IMR-90 (cell line): Measurements from ENCODE around the gene ARF3. TPM values are rescaled to one million over a fixed set of nuclear protein-coding genes. Genes with fewer than 3 reads are reported as not detected.

Experiments
- ATAC-seq: fragments of 200-7000 bp; cut with Tn5 transposase; 2 replicates; pipeline ENCODE4 v1.9.1; 2020; ENCODE audit warnings: low read depth, mild to moderate bottlenecking, moderate library complexity
- BruUV-seq: library from RNA; stranded (reverse); fragments of 400-500 nt; replicated peaks from 2 replicates; lab custom pipeline; 2021; lab: Mats Ljungman, UMichigan
- CTCF ChIA-PET: fragments of 300-600 bp; formaldehyde crosslinking; extraction: SDS; loops from one replicate; lab custom pipeline; 2021; ENCODE audit warnings: antibody characterized with exemption; lab: Yijun Ruan, JAX
- POLR2A ChIA-PET: fragments of 300-600 bp; sonication (Branson Sonifier 250); formaldehyde crosslinking; loops from one replicate; lab custom pipeline; 2022; ENCODE audit warnings: antibody characterized with exemption; ENCODE audit not compliant: unreplicated experiment; lab: Charles Lee
- DNase-seq: peaks from one replicate; pipeline ENCODE4 v3.0.0; 2013
- H2AFZ ChIP-seq: replicated peaks from 2 replicates; pipeline ENCODE3; 2013; ENCODE audit warnings: low read length, mild to moderate bottlenecking; ENCODE audit not compliant: poor library complexity
- H2AK5ac ChIP-seq: 2 replicates; pipeline ENCODE4 v1.6.1; 2013; ENCODE audit warnings: low read depth, low read length, inconsistent platforms
- H2AK9ac ChIP-seq: replicated peaks from 2 replicates; pipeline ENCODE3; 2013; ENCODE audit warnings: mild to moderate bottlenecking, low read depth, low read length, moderate library complexity; ENCODE audit not compliant: poor library complexity
- H2BK120ac ChIP-seq: 2 replicates; pipeline ENCODE4 v1.6.1; 2013; ENCODE audit warnings: low read depth, low read length, inconsistent platforms
- H2BK15ac ChIP-seq: 3 replicates; pipeline ENCODE4 v1.6.1; 2013; ENCODE audit warnings: low read depth, low read length, inconsistent platforms
- H2BK20ac ChIP-seq: 2 replicates; pipeline ENCODE4 v1.6.1; 2013; ENCODE audit warnings: low read depth, mild to moderate bottlenecking, inconsistent platforms, low read length, moderate library complexity
- H2BK5ac ChIP-seq: 2 replicates; pipeline ENCODE4 v1.6.1; 2013; ENCODE audit warnings: mild to moderate bottlenecking, low read depth, low read length, inconsistent platforms; ENCODE audit not compliant: poor library complexity, severe bottlenecking
- H3K14ac ChIP-seq: replicated peaks from 2 replicates; pipeline ENCODE4 v1.6.1; 2013; ENCODE audit warnings: low read depth, low read length, inconsistent platforms
- H3K18ac ChIP-seq: 2 replicates; pipeline ENCODE4 v1.6.1; 2013; ENCODE audit warnings: low read depth, low read length, control low read depth
- H3K23ac ChIP-seq: 2 replicates; pipeline ENCODE4 v1.6.1; 2013; ENCODE audit warnings: low read depth, low read length, inconsistent platforms
- H3K27ac ChIP-seq: 2 replicates; pipeline ENCODE4 v1.5.1; 2013; ENCODE audit warnings: mild to moderate bottlenecking, control low read depth, low read length; ENCODE audit not compliant: insufficient read depth
- H3K27me3 ChIP-seq: 2 replicates; pipeline ENCODE4 v1.6.1; 2013; ENCODE audit warnings: low read length; ENCODE audit not compliant: control insufficient read depth, insufficient read depth
- H3K36me3 ChIP-seq: 2 replicates; pipeline ENCODE4 v1.6.1; 2013; ENCODE audit warnings: low read length, mixed read lengths; ENCODE audit not compliant: control insufficient read depth, insufficient read depth
- H3K4ac ChIP-seq: 2 replicates; pipeline ENCODE4 v1.6.1; 2013; ENCODE audit warnings: low read depth, low read length, inconsistent platforms
- H3K4me1 ChIP-seq: 2 replicates; pipeline ENCODE4 v1.6.1; 2013; ENCODE audit warnings: low read length, mixed read lengths; ENCODE audit not compliant: control insufficient read depth, insufficient read depth
- H3K4me2 ChIP-seq: 2 replicates; pipeline ENCODE4 v1.6.1; 2013; ENCODE audit warnings: low read depth, mild to moderate bottlenecking, control low read depth, low read length, moderate library complexity
- H3K4me3 ChIP-seq: 2 replicates; pipeline ENCODE4 v1.5.1; 2013; ENCODE audit warnings: low read depth, mild to moderate bottlenecking, control low read depth, low read length, moderate library complexity; ENCODE audit not compliant: insufficient read depth
- H3K56ac ChIP-seq: 2 replicates; pipeline ENCODE4 v1.6.1; 2013; ENCODE audit warnings: low read length, inconsistent platforms; ENCODE audit not compliant: insufficient read depth; ENCODE audit errors: extremely low read depth
- H3K79me1 ChIP-seq, 2 experiments: 2 replicates each; pipeline ENCODE4 v1.6.1; 2013; ENCODE audit warnings: low read length in 2 of 2, inconsistent platforms in 1 of 2, low read depth in 1 of 2
- H3K9ac ChIP-seq: 2 replicates; pipeline ENCODE4 v1.6.1; 2013; ENCODE audit warnings: low read depth, low read length, control low read depth
- H3K9me1 ChIP-seq: 2 replicates; pipeline ENCODE4 v1.6.1; 2013; ENCODE audit warnings: low read length, inconsistent platforms; ENCODE audit not compliant: insufficient read depth
- H3K9me3 ChIP-seq: 2 replicates; pipeline ENCODE4 v1.6.1; 2013; ENCODE audit warnings: low read length; ENCODE audit not compliant: control insufficient read depth, insufficient read depth
- H4K20me1 ChIP-seq: 2 replicates; pipeline ENCODE4 v1.6.1; 2013; ENCODE audit warnings: low read length, inconsistent platforms; ENCODE audit not compliant: insufficient read depth
- H4K5ac ChIP-seq: 2 replicates; pipeline ENCODE4 v1.6.1; 2013; ENCODE audit warnings: mild to moderate bottlenecking, low read depth, low read length, control low read depth
- H4K8ac ChIP-seq, 2 experiments: 2 replicates each; pipeline ENCODE4 v1.6.1; 2013; ENCODE audit warnings: low read depth in 2 of 2, low read length in 2 of 2, control low read depth in 1 of 2, inconsistent platforms in 1 of 2
- H4K91ac ChIP-seq: 2 replicates; pipeline ENCODE4 v1.6.1; 2013; ENCODE audit warnings: low read depth, low read length, inconsistent platforms; ENCODE audit not compliant: insufficient read depth
- CEBPB ChIP-seq: IDR thresholded peaks from 2 replicates; pipeline ENCODE4 v1.6.1; 2012; ENCODE audit warnings: low read depth, low read length, improper control_type of control experiment
- dilution Hi-C: fragments of 300-500 bp; cut with HindIII; formaldehyde crosslinking; loops from one replicate; pipeline ENCODE4 v1.14.3; 2018; ENCODE audit warnings: low sequenced_read_pairs; ENCODE audit not compliant: unreplicated experiment
- in situ Hi-C: fragments of 300-500 bp; cut with MboI; formaldehyde crosslinking; loops from 3 replicates; pipeline ENCODE4 v1.14.3; 2019; ENCODE audit warnings: low sequenced_read_pairs, inconsistent platforms, mixed read lengths
- intact Hi-C: fragments of 100-400 bp; cut with micrococcal nuclease; formaldehyde crosslinking; loops from 2 replicates; pipeline ENCODE4 v1.10.0; 2022
- polyA plus RNA-seq, 3 experiments: library from polyadenylated mRNA; depleted of rRNA; stranded (reverse); fragments of >200 nt; gene quantifications; 2 replicates each; pipeline ENCODE4 v1.2.3, GENCODE V29; 2012; ENCODE audit warnings: low replicate concordance in 1 of 3
- total RNA-seq: library from RNA; depleted of rRNA; stranded (reverse); fragments of >200 nt; gene quantifications from 2 replicates; pipeline ENCODE4 v1.2.3, GENCODE V29; 2012

ARF3 gene
- total and polyA plus RNA-seq, 2 of the 4 experiments (the other 2 are of a cell fraction): 97.7 to 198 TPM

- Histone ChIP-seq H3K23ac (no peak overlapping the region), H4K8ac (no peak overlapping the region), H3K27ac (no peak overlapping the region), H2BK15ac (no peak overlapping the region), H2BK120ac (no peak overlapping the region), H4K91ac (no peak overlapping the region), H2AK5ac (no peak overlapping the region), H3K27me3 (no peaks in the 10 kb centered on the region), H3K9me3 (no peaks in the 10 kb centered on the region), H2AFZ (no peak overlapping the region), H2BK20ac (no peak overlapping the region), H3K4me2 (no peak overlapping the region), H2BK5ac (no peak overlapping the region), H4K5ac (no peak overlapping the region), H2AK9ac (no peak overlapping the region), H3K36me3 (peaks cover 4% of the 10 kb centered on the region), H3K9me1 (peaks cover 15% of the 10 kb centered on the region; the same call in 1 of the 2 replicates), H3K4ac (no peak overlapping the region), H3K4me3 (no peak overlapping the region), H3K4me1 (peaks cover 6% of the 10 kb centered on the region), H3K18ac (no peak overlapping the region), H3K9ac (no peak overlapping the region), H3K79me1 (peaks cover 39 to 82% of the 10 kb centered on the region in 2 experiments), H3K14ac (no peak overlapping the region), H3K56ac (no peak overlapping the region), H4K20me1 (peaks cover 88% of the 10 kb centered on the region)
- ChIA-PET CTCF (no interaction called here), POLR2A (no interaction called here)
- peak; percentile 72 for DNase-seq
- intact Hi-C loops (no loop called here), dilution Hi-C loops (no loop called here), in situ Hi-C loops (no loop called here)
- peak; percentile 55 for ATAC-seq
- TF ChIP-seq CEBPB: no peak
- no TSS peak for BruUV-seq
Measured at GRCh38 chr12:48946205-48946604, 11.1 kb downstream of the ARF3 start.
